Measurements from ENCODE around the gene MEX3B. TPM values are rescaled to one million over a fixed set of nuclear protein-coding genes. Genes with fewer than 3 reads are reported as not detected.

Gene MEX3B
- total and polyA plus RNA-seq, 8 donors, result 2.5 to 14.0 (median 8.4) TPM

- ATAC-seq (no peak), DNase-seq (no peak)
- Histone ChIP-seq H3K27ac (no peak overlapping the region), H3K9me3 (no peaks in the 10 kb centered on the region), H3K4me1 (no peaks in the 10 kb centered on the region), H3K4me3 (no peak overlapping the region), H3K27me3 (no peaks in the 10 kb centered on the region), H3K36me3 (no peaks in the 10 kb centered on the region)
- intact Hi-C loops (cut with DNase I), result no loop called here
- TF ChIP-seq, protein P1, sequence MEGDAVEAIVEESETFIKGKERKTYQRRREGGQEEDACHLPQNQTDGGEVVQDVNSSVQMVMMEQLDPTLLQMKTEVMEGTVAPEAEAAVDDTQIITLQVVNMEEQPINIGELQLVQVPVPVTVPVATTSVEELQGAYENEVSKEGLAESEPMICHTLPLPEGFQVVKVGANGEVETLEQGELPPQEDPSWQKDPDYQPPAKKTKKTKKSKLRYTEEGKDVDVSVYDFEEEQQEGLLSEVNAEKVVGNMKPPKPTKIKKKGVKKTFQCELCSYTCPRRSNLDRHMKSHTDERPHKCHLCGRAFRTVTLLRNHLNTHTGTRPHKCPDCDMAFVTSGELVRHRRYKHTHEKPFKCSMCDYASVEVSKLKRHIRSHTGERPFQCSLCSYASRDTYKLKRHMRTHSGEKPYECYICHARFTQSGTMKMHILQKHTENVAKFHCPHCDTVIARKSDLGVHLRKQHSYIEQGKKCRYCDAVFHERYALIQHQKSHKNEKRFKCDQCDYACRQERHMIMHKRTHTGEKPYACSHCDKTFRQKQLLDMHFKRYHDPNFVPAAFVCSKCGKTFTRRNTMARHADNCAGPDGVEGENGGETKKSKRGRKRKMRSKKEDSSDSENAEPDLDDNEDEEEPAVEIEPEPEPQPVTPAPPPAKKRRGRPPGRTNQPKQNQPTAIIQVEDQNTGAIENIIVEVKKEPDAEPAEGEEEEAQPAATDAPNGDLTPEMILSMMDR (IDR thresholded peaks at IDR 0.05), result no peak
These were observed 25.0 kb downstream of the MEX3B start for GRCh38 chr15:82020625-82021394.

- ATAC-seq (no peak), DNase-seq (no peak)
- Histone ChIP-seq H3K4me3 (no peak overlapping the region), H3K4me1 (no peaks in the 10 kb centered on the region), H3K36me3 (no peaks in the 10 kb centered on the region), H3K9me3 (no peaks in the 10 kb centered on the region), H3K27ac (no peak overlapping the region), H3K27me3 (no peaks in the 10 kb centered on the region)
- TF ChIP-seq, protein P1 (IDR thresholded peaks at IDR 0.05), result no peak
- intact Hi-C loops (cut with DNase I), result no loop called here
These were observed 27.6 kb downstream of the MEX3B start for GRCh38 chr15:82018201-82018600.

DNA sequence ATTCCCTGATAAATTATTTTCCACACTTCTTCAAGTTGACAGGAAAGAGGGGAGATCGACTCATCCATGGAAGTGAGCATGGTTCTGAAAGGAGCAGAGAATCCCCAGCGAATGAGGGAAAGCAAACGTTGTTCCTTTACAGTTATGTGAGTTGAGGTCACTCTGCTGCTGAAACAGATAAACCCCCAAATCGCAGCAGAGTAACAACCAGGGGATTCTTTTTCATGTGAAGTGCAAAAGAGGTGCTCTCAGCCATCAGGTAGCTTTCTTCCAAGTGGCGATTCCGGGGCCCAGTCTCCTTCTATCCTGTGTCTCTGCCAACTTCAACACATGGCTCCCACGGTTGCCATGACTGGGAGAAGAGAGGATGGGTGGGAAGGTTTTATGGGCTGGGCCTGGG, 28.2 kb downstream of the MEX3B start:
- Histone ChIP-seq H3K36me3 (no peaks in the 10 kb centered on the region), H3K27ac (no peak overlapping the region), H3K27me3 (no peaks in the 10 kb centered on the region), H3K9me3 (no peaks in the 10 kb centered on the region), H3K4me1 (no peaks in the 10 kb centered on the region), H3K4me3 (no peak overlapping the region)
- TF ChIP-seq, protein P1 (IDR thresholded peaks at IDR 0.05), result no peak
- intact Hi-C loops (cut with DNase I), result no loop called here
- DNase-seq (no peak), ATAC-seq (no peak)

DNA sequence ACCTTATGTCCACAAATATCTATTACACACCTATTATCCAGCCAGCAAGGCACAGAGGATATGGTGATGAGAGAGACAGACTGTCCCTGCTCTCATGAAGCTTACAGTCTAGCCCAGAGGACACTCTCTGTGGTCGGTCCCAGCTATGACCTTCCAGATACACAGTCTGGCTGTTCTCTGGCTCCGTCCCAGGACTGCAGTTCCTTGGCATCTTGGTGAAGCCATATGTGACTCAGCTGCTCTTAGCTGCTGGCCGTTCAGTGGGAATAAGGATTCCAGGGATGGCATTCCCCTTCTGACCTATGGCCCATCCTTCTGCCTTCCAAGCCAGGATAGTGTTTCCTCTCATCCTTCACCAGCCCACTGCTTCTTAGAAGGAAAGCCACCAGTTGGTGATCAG, 30.8 kb downstream of the MEX3B start:
- no peak for DNase-seq
- H3K9me3 ChIP-seq, result no peaks in the 10 kb centered on the region
- H3K27ac ChIP-seq, result no peak overlapping the region
- no peak for ATAC-seq
- TF ChIP-seq, protein P1 (IDR thresholded peaks at IDR 0.05), result no peak
- intact Hi-C loops (cut with DNase I), result no loop called here
- H3K4me1 ChIP-seq, result no peaks in the 10 kb centered on the region
- no peaks in the 10 kb centered on the region for H3K36me3 ChIP-seq
- H3K27me3 ChIP-seq, result no peaks in the 10 kb centered on the region
- H3K4me3 ChIP-seq, result no peak overlapping the region

DNA sequence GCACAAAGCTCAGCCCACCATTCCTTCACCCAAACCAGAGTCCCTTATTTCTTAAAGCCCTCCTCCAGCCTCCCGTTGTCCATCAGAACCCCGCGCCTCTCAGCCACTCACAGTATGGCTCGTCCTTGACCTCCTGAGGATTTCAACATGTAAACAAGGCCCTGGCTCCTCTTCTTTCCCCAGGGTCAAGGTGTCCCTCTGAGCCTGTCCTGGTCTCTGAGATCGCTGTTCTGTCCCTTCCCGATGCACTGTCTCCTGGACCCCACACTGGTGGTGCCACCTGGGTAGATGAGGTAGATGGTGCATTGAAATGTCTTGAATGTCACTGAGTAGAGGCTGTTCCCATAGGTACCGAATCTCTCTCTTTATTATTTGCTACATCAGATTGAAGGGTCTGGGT, 32.9 kb downstream of the MEX3B start:
- intact Hi-C loops (cut with DNase I), result no loop called here
- TF ChIP-seq, protein P1 (IDR thresholded peaks at IDR 0.05), result no peak

More for the DNA sequence above, 32.9 kb downstream of the MEX3B start:
- ATAC-seq, result no peak
- DNase-seq, result no peak
- Histone ChIP-seq H3K4me3 (no peak overlapping the region), H3K36me3 (no peaks in the 10 kb centered on the region), H3K4me1 (no peaks in the 10 kb centered on the region), H3K27me3 (no peaks in the 10 kb centered on the region), H3K27ac (no peak overlapping the region), H3K9me3 (no peaks in the 10 kb centered on the region)

Measured in left lung (tissue), 10 donors.